Activated T-helper 9 cell treated with anti-CD3 and anti-CD28 coated beads, Interleukin-2, amount 50 U/mL, for 16 hours (primary cell): ENCODE data around the gene MLC1.
"Not testable (repeated sequence)": the region's sequence is repeated elsewhere in the genome, so short reads cannot be mapped to it uniquely, and the experiment has no call there.

Experiments used
- DNase-seq: peaks from one replicate; pipeline ENCODE4 v3.0.0-alpha.2; 2020; ENCODE audit warnings: low read depth

MLC1 gene

DNA sequence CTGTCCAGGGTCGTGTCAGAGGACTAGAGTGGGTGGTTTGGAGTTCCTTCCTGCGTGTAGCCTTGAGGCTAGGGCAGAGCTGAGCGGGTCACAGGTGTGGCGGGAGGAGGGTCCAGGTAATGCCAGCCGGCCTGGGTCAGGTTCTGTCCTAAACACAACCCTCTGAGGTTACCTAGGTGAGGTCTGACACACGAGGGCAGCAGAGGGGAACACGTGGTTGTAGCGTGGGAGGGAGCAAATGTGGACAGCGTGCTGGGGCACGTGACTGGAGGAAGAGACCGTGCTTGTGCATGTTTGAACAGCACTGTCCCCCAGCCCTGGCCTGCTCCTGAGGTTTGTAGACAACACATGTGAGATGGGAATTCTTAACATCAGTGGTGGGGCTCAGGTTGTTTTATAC, 17.7 kb upstream of the MLC1 start:
- DNase-seq: no peak

DNA sequence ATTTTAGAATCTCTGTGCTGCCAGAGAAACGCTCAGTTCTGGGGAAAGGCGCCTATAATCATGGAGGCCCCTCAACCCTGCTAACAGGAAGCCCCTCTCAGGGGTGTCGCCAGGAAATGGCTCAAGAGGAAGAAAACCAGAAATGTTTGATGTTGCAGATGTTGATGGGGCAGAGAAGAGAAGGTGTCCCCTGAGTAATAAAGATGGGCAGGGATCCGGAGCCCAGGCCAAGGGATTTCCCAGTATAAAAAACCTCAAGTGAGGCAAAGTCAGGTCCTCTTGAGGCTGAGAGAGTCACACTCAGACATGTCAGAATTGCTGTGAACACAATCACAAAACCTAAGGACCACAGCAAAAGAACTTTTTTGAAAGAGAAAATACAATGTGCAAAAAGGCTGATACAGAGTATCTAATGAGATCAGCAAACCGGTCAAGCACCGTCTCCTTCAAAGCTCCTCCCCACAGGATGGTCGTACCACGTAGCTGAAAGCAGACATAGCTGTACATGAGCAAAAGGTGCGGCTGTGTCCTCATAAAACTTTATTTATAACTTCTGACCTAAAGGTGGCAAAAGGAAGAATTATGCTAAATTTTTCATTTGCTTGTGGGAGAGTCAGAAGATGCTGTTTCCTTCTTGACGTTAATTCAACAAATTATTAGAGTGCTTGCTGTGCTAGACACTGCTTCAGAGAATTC, 16.8 kb upstream of the MLC1 start:
- no peak for DNase-seq

DNA sequence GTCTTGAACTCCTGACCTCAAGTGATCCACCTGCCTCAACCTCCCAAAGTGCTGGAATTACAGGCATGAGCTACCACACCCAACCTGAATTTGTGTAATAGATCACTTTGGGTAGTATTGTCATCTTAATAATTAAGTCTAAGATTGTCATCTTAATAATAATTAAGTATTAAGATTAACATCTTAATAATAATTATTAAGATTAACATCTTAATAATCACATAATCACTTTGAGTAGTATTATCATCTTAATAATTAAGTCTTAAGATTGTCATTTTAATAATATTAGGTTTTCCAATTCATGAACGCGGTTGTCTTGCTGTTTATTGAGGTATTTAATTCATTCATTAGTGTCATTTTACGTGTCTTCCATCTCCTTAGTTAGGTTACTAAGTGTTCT, 12.8 kb upstream of the MLC1 start:
- DNase-seq: no peak

DNA sequence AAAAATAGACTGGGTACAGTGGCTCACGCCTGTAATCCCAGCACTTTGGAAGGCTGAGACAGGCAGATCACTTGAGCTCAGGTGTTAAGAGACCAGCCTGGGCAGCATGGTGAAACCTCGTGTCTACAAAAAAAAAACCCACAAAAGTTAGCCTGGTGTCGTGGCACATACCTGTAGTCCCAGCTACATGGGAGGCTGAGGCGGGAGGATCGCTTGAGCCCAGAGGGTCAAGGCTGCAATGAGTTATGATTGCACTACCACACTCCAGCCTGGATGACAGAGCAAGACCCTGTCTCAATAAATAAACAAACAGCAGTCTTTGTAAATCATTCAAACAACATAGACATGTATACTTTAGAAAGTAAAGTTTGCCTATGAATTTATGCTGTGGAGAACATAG, 7.1 kb upstream of the MLC1 start:
- DNase-seq: no peak

DNA sequence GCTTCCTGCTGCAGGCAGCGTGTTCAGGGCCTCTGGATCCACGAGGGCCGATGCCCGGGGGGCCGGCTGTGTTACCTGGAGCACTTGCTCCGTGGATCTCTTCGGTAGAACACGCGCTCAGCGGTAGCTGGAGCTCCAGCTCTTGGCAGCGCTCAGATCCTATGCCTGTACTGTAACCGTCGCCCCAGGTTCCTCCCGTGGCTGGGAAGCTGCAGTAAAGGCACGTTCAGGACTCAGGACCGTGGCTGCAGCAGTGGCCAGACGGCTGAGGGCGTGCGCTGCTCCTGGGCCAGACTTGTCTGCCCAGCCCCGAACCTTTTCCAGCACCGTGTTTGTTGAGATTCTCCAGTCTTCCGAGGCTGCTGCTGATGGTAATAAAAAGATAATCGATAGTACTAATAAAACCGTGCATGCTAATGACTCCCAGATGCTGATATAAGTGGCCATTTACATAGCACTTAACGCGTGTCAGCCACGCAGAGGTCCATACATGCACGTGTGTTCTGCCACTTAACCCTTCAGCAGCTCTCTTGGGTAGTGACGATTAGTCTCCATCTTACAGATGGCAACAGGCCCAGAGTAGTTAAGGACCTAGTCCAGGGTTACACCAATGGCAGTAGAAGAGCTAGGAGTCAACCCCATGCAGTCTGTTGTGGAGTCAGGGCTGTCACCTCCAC, 6.0 kb upstream of the MLC1 start:
- DNase-seq: no peak

DNA sequence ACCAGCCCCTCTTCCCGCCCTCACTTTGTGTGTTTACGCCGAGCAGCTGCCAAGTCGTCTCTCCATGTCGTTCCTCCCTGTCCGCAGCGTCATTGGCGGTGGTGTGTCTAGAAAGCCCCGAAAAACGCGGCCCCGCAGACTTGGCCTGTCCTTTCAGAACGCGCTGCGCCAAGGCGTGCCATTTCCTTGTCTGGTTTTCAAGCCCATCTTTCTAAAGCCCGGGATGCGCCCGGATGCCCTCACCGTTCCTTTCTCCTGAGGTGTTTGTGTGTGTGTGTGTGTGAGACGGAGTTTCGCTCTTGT, 5.1 kb upstream of the MLC1 start:
- no peak for DNase-seq

DNA sequence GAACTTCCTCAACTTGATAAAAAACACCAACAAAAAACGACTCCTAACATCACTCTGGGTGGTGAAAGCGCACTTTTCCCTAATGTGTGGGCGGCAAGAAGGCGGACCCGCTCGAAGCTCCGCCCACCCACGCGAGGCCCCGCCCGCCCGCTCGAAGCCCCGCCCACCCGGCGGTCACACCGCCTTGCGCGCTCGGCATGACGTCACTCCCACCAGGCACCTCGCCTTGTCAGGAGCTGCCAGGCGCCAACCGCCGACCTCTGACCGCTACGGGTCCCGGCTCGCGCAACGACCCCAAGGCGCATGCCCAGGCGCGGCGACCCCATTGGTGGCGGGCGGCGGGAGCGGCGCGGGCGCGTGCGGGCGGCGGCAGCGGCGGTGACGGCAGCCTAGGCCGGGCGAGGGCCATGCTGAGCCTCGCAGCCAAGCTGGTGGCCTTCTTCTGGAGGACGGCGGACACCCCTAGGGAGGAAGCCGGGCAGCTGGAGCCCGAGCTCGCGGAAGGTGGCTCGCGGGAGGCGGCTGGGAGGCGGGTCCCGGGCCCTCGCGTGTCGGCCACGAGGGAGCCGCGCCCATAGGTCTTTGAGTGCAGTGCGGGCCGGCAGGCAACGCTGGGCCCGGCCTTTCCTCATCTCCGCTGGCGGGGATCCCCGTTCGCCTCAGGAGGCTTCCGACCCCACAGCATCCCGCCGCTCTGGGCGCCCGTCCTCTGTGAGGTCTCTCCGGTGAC, 4.6 kb upstream of the MLC1 start, which contains the start of gene MOV10L1:
Gene MOV10L1 (plus strand): TSS at position 325 of the 730 bp plus-strand sequence. CDS start 83 bp downstream, at position 408.
- no peak for DNase-seq

DNA sequence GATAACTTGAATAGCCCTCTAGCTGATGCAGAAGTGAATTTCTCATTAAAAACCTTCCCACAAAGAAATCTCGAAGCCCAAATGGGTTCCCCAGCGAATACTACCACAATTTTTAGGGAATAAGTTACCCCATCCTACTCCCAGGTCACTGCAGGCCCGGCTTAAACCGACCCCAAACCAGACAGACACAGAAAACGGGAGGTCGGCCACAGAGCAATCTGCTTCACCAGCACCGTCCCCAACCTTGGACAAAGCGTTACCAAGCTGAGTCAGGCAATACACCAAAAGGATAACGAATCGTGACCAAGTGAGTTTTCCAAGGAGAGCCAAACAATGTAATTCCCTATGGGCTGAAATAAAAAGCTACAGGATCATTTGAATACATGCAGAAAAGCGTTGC, 4.0 kb upstream of the MLC1 start:
- DNase-seq: no peak

DNA sequence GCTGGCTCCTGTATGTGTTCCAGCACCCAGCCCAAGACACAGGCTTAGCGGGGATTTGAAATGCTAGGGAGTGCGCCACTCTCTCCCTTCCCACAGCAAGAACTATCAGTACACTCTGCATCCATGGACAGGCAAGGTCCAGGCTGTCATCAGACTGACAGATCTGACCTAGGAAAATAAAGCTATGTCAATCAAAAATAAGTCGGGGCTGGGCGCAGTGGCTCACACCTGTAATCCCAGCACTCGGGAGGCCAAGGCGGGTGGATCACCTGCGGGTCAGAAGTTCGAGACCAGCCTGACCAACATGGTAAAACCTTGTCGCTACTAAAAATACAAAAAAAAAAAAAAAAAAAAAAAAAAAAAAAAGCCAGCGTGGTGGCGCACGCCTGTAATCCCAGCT, 2.9 kb upstream of the MLC1 start:
- DNase-seq: no peak

DNA sequence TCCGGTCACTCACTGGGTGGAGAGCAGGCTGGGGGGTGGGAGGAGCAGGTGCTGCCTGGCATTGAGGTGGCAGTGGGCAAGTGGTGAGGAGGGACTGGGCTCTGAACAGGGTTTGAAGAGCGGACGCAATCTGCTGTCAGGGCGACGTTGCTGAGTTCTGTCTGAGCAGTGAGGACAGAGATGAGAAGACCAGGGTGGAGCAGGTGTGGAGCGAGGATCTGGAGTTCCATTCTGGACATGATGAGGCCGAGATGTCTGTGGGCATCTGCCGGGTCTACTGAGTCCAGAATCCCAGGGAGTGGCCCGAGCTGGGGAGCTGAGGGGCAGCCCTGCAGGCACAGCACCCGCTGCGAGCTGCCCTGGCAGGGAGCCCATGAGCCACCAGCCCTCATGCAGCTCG, 2.4 kb upstream of the MLC1 start:
- DNase-seq: no peak

DNA sequence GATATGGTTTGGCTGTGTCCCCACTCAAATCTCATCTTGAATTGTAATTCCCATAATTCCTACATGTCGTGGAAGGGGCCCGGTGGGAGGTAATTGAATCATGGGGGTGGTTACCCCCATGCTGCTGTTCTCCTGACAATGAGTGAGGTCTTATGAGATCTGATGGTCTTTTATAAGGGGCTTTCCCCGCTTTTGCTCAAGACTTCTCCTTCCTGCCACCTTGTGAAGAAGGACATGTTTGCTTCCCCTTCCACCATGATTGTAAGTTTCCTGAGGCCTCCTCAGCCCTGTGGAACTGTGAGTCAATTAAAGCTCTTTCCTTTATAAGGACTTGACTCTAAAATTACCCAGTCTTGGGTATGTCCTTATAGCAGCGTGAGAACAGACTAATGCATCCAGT, 1.7 kb upstream of the MLC1 start:
- DNase-seq: not testable (repeated sequence)

DNA sequence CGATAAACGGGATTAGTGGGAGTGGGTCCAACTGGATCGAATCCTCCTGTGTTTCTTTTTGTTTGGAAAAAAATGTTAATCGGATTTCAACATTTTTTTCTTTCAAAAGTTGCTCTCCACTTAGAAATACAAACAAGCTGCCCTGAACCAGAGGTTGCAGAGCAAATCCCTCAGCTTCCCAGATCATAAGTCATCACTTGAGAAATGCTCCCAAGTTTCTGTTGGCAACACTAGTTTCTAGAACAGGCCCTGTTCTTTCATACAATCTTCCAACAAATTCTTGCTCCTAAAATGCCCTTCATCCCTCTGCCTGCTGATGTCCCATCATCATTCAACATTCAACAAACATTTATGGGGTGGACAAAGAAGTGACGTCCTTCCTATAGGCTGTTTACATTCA, 1.3 kb upstream of the MLC1 start:
- no peak for DNase-seq

DNA sequence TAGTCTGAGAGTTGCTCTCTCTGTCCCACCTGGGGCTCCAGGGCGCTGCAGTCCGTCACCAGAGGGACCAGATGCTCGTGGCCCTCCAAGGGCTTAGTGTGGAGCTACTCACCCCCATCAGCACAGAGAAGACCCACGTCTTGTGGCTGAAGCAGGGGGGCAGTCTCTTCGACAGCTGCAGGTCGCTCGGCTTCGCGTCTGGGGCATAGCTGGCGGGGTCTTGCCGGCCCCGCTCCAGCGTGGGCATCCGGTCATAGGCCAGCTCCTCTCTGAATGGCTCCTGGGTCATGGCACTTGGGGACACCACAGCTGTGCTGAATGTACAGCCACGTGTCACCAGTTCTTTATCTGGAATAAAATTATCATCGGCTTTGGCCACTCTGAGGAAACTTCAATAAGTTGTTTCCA, 608 bp downstream of the MLC1 start:
- no peak for DNase-seq

DNA sequence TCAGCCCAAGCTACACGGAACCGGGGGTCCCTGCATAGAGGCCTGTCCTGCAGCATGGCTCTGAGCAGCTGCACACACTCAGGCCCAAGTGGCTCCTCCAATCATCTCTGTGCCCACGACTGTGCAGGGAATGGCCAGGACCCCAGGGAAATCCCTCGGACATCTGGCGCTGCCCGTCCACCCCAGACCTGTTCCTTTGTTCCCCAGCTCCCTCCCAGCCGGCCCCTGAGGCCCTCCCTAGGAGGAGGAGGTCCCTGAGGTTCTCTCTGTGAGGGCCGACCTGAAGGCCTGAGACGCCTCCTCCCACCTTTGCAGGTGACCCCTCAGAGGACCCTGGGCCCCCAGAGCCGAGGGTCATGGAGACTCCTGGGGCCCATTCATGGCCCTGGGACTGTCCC, 1.1 kb downstream of the MLC1 start:
- no peak for DNase-seq

DNA sequence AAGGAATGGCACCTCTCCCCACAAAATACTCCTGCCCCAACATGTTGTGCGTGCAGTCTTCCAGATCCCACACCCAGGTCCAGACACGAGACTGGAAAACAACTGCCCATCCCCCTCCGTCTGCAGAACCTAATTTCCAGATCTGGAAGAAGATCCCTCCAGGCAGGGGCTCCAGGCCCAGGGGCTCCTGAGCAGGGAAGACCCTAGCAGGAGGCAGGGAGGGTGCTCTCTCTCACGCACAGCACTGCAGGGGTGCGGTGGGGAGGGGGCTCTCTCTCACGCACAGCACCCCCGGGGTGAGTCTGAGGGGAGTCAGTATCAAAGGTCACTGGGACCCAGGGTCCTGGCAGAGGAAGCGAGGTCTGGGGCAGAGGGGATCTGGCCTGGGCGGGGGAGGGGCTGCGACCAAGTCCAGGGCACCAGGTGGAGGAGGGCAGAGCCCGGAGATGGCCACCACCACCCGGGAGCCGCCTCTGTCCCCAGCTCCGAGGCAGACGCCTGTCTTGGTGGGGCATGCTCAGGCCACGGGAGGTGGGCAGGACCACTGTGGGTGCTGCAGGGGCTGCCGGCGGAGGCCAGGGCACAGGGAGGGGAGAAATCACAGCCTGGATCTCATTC, 1.7 kb downstream of the MLC1 start:
- DNase-seq: no peak

DNA sequence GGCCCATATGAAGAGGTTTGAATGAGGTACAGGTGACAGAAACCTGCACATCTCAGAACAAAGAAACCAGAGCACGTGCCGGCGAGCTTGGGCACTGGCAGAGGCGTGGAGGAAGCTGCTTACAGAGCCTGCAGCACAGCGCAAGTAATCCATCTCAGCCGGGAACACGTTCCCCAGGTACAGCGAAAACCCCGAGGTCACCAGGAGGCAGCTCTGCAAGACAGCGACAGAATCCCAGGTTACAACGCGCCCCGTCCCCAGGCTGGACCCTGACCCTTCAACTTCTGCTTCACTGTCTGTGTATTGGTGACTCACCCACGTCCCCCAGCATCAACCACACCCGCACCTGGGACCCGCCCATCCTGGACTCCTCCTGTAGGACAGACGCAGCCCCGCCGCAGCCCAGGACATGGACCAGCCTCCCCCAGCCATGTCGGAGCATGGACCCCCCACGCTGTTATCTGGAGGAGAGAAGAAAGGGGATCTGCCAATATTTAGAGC, 2.2 kb downstream of the MLC1 start:
- no peak for DNase-seq

DNA sequence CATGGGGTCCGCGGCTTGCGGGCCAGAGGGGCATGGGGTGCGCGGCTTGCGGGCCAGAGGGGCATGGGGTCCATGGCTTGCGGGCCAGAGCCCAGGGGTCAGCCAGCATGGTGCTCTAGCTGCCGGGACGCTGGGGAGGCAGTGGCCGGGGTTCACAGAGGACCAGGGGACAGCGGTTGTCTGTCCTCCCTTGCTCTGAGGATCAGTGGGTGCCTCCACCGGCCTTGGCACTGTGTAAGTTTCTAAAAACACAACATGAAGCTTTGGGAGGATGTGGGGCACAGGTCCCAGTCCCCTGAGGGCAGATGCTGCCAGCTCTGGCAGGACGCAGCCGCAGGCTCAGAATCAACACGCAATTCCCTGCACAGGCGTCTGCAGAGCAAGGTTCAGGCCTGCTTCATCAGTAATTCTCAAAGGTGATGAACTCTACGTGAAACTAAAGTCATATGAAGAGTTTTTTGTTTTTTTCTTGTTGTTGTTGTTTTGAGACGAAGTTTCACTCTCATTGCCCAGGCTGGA, 3.0 kb downstream of the MLC1 start:
- DNase-seq: no peak

DNA sequence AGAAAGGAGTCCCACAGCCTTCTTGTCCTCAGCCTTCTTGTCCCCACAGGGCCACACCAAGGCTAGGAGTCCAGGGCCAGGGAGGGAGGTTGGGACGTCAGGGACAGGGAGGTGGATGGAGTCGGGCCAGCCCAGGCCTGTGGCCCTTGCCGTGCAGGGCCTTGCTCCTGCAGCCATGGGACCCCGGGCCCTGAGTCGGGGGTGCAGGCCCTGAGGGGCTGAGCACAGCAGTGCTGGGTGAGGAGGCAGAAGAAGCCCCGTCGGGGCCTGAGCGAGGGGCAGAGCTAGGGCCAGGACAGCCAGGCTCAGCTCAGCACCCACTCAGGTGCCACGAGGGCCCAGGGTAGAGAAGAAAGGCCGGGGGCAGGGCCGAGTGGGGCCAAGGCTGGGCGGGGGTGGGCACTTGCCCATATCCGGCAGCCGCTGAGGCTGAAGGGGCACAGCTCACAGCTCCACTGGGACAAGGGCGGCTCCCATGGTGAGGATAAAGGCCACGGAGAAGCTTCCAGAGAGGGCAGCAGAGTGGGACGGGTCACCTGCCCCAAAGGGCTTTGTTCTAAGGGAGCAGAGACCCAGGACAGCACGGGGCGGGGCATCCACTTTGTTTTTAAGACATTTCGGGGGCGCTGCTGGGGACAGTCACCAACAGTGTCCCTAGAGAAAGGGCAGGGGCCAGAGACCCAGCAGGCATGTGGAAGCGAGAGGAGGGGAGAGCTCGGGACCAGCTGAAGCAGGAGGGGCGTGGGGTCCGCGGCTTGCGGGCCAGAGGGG, 3.6 kb downstream of the MLC1 start:
- DNase-seq: no peak

DNA sequence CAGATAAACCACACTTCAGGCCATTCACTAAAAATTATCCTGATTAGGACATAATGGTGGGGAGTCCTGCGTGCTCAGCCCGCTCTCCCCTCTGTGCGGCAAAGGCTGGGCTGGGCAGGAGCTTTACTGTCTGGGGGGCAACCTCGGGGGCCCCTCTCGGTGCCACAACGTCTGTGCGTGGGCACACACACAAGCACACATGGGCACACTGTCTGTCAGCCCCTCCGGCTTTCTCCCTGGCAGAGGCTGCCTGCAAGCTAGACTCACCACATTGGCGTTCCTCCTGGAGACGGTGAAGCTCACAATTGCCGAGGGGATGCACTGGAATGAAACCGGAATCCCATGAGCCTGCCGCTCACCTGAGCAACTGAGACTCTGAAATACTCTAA, 5.2 kb downstream of the MLC1 start:
- DNase-seq: no peak

DNA sequence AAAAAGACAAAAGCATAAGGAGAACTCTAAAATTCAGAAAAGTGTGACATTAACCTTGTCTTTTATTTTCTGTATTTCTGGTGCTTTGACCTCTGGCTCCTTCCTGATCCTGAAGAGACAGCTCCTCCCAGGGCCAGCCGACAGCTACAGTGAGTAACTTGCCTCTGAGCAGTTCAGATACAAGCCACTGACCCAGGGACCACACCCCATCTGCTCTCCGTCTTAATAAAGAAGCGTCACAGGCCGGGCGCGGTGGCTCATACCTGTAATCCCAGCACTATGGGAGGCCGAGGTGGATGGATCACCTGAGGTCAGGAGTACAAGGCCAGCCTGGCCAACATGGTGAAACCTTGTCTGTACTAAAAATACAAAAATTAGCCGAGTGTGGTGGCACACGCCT, 6.5 kb downstream of the MLC1 start:
- DNase-seq: no peak

DNA sequence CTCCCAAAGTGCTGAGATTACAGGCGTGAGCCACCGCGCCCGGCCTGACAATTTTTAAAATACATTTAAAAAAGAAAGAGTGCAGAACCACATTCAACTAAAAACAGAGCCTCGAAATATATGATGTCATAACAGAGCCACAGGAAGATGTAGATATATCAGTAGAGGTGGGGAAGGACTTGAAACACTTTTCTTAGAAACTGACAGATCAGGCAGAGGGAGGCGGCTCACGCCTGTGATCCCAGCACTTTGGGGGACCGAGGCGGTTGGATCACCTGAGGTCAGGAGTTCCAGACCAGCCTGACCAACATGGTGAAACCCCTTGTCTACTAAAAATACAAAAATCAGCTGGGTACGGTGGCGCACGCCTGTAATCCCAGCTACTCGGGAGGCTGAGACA, 7.0 kb downstream of the MLC1 start:
- no peak for DNase-seq
